HG03432 (cell line): ENCODE data around the gene ZBTB43.
"Not testable (repeated sequence)": the region's sequence is repeated elsewhere in the genome, so short reads cannot be mapped to it uniquely, and the experiment has no call there.

Source experiments
- ATAC-seq: cut with Tn5 transposase; IDR thresholded peaks from one replicate; pipeline ENCODE4 v1.9.1; 2021; ENCODE audit warnings: mild to moderate bottlenecking, moderate library complexity; ENCODE audit not compliant: unreplicated experiment

The ZBTB43 gene

DNA sequence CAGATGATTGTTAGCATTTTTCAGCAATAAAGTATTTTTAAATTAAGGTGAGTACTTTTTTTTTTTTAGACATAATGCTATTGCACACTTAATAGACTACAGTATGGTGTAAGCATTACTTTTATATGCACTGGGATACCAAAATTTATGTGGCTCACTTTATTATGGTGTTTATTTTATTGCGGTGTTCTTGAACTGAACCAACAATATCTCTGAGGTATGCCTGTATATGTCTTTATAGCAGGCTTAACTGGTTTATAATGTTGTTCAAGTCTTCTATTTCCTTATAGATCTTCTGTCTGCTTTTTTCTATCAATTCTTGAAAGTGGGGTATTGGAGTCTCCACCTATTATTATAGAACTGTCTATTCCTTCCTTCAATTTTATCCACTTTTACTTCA lies 18.0 kb downstream of the ZBTB43 start:
- no peak for ATAC-seq

DNA sequence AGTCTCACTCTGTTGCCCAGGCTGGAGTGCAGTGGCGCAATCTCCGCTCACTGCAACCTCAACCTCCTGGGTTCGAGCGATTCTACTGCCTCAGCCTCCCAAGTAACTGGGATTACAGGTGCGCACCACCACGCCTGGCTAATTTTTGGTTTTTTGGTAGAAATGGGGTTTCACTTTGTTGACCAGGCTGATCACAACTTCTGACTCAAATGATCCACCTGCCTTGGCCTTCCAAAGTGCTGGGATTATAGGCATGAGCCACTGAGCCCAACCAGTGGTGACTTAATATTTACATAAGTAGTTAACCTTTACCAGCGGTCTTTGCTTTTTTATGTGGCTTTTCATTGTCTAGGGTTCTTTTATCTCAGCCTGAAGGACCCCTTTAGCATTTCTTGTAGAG lies 19.2 kb downstream of the ZBTB43 start:
- ATAC-seq, result not testable (repeated sequence)

DNA sequence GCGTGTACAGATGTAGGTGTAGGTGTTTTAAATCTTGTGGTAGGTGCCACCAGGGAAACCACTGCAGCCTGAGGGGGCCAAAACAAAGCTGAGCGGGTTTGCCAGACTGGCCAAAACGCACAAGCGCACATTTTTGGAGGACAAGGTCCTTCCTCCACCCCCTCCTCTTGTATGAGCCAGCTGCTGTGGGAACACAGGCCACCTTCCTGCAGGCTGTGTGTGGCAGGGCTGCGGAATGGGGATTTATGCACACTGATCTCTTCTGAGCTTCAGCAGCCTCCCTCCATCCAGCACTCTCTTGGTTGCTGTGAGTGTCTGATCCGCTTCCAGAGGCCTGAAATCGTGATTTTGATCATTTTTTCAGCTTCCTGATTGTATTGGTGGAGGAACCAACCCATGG lies 22.4 kb downstream of the ZBTB43 start:
- no peak for ATAC-seq

GRCh38 chr9:126829035-126829434 lies 24.2 kb downstream of the ZBTB43 start:
- ATAC-seq, result no peak

GRCh38 chr9:126830827-126831226 lies 26.0 kb downstream of the ZBTB43 start:
- ATAC-seq, result no peak

DNA sequence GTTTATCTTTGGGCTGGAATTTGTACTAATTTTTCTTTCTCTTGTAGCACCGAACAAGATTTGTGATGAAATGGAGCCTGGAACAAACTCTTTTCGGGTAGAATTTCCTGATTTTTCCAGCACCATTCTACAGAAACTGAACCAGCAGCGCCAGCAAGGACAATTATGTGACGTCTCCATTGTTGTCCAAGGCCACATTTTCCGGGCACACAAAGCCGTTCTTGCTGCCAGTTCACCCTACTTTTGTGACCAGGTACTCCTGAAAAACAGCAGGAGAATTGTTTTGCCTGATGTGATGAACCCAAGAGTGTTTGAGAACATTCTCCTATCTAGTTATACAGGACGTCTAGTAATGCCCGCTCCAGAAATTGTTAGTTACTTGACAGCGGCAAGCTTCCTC lies 27.6 kb downstream of the ZBTB43 start:
- no peak for ATAC-seq

GRCh38 chr9:126833020-126833419 lies 28.2 kb downstream of the ZBTB43 start:
- ATAC-seq, result no peak

GRCh38 chr9:126833710-126834345 lies 29.0 kb downstream of the ZBTB43 start:
- ATAC-seq, result no peak

- ATAC-seq, result no peak
Measured at GRCh38 chr9:126834672-126835071, 29.8 kb downstream of the ZBTB43 start.

DNA sequence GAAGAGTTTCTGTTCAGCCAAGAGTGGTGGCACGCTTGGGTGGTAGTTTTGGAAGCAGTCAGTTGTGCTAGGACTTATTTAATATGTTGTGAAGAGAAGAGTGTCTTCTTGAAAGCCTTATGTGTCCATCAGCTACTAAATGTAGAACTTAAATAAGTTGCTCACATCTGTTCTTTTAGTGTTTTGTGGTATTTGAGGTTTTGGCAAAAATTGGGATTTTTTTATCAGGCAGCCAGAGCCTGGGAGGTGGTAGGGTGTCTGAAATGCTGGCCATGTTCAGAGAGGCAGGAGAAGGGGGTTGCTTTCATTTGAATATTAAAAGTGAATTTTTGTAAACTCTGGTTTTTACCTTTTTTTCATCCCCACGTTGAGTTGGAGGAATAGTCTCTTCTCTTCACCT lies 31.4 kb downstream of the ZBTB43 start:
- ATAC-seq, result no peak

GRCh38 chr9:126838055-126838811 lies 33.4 kb downstream of the ZBTB43 start:
- no peak for ATAC-seq

GRCh38 chr9:126838895-126839294 lies 34.1 kb downstream of the ZBTB43 start:
- ATAC-seq, result peak; percentile 54

- ATAC-seq, result peak; percentile 20
Measured at GRCh38 chr9:126839301-126839700, 34.5 kb downstream of the ZBTB43 start.

DNA sequence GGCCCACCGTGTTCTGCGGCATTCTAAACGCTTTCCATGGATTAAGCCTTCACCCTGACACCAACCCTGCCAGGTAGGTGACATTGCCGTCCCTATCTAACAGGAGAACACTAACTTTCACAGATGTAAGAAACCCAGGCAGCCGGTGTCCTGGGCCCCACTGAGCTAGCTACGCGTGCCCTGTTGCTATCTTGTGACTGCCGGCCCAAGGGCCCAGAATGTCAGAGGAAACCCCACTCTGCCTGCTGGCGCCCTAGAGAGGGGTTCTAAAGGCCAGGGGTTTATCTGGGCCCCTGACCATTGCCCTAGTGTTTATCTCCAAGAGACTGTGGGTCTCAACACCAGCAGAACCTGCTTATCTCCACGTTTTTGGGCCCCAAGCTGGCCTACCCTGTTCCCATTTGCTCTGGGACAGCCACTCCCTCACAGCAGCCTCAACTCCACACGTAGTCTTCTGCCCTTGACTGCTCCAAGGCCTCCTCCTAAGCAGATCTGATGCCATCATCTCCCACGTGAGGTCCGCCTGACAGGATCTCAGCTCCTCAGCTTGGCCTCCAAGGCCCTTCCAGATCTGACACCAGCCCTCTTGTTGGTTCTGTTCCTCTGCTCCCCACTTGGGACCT lies 37.5 kb downstream of the ZBTB43 start:
- ATAC-seq, result no peak

DNA sequence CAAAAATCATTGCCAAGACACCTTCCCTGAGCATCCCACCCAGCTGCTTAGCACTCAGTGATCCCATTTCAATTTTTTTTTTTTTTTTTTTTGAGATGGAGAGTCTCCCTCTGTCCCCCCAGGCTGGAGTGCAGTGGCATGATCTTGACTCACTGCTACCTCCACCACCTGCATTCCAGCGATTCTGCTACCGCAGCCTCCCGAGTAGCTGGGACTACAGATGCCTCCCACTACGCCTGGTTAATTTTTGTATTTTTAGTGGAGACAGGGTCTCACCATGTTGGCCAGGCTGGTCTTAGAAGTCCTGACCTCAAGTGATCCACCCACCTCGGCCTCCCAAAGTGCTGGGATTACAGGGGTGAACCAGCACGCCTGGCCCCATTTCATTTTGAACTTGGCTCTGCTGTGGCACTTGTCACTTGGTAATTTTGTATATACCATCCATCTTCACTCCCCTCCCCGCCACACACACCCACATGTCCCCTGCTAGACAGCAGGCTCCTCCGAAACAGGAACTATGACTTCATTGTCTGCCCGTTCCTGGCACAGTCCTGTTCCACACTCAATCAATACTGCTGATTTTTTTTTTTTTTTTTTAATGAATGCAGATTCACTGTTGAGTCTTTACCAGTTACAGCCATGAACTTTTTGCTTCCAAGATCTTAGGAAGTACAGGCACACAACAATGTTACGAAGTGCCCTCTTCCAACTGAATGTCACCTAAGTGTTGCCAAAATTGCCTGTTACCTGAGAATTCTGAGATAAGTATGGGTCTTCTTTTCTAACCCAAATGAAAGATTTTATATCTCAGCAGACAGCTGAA lies 38.3 kb downstream of the ZBTB43 start:
- peak; percentile 34 for ATAC-seq

DNA sequence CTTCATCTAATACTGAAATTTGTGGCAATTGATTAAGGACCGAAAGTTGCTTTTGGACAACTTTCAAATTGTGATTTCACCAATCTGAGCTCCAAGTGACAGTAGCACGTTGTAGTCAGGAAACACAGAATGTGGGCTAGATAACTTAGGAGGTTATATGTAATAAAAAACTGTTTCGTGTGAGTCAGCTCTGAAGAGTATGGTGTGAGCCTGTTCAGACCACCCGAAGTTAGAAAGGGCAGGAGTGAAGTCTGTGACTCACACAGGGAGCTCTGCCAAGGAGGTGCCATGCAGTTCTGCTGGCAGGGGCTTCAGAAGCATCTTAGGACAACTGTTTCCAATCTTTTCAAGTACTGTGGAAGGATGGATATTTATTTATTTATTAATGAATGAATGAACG lies 39.2 kb downstream of the ZBTB43 start:
- ATAC-seq, result no peak

DNA sequence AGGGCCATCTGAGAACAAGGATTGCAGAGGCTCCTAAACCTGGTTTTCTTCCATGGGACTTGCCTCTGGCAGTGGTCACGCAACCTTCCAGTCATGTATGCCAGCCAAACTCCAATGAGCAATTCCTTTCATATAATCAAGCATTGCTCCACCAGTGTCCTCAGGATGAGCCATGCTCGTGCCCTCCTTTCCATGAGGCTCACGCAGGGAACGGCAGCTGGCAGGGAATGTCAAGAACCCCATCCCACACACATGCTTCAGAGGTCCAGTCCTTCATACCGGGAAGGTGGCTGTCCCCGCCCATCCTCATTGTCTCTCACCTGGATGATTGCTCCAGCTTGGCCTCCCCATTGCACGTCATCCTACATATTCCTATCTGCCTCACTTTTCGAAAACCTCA lies 42.2 kb downstream of the ZBTB43 start:
- no peak for ATAC-seq

DNA sequence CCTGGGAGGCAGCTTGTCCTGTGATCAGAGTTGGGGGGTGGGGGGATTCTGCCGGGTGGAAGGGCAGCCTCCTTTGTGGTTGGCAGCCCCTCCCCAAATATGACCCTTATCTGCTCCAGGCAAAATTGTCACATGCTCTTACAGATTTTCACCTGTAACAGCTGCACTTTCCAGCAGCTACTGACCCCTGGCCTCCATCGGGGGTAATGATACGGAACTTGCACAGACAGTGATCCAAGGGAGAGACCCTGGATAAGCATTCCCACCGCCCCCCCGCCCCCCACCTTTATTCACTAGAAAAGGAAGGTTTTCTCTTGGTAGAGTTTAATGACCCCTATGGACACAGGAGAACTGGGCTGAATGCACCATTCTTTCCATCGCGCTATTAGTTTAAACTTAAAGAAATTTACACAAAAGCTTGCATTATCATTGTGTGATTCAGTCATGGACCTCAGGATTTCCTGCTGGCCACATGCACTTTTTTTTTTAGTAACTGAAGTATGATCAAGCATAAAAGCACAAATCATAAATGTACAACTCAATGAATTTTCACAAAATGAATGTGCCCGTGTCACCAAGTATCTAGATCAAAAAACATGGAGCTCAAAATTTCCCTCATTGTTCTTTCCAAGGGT lies 44.9 kb downstream of the ZBTB43 start:
- no peak for ATAC-seq

DNA sequence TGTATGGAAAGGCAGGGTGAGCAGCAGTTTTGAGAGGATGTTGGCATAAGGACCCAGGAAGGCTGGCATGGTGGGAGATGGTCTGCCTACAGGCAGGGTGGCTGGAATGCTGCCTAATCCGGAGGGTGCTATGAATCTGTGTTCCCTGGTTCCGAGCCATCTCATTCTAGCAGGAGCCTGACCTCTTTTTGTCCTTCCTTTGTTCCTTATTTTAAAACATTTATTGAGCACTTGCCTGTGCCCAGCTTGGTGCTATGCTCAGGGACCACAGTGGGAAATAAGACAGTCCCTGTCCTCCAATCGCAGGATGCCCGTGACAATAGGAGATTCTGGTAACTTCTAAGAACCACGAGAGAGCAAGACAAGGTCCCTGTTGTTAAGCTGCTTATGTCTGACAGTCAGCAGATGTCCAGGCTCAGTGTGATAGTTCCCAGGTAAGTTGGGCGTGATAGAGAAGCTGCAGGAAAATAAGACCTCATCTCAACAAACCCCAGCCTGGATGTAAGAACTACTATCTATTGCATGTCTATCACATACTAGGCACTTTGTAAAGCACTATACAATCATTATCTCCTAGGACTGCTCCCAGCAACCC lies 46.5 kb downstream of the ZBTB43 start:
- ATAC-seq, result no peak

- no peak for ATAC-seq
Measured at GRCh38 chr9:126852086-126852688, 47.3 kb downstream of the ZBTB43 start.
